Nephron (organoid): ENCODE data around the gene HAUS7.

Source experiments
- H3K27ac Mint-ChIP-seq, 3 experiments: 2 replicates each; pipeline ENCODE4 v1.8.0; 2020; ENCODE audit warnings: mixed read lengths in 3 of 3, mild to moderate bottlenecking in 2 of 3, moderate library complexity in 1 of 3
- H3K27me3 Mint-ChIP-seq: 2 replicates; pipeline ENCODE4 v1.8.0; 2021; ENCODE audit warnings: low read depth, mild to moderate bottlenecking, moderate library complexity, mixed read lengths
- H3K36me3 Mint-ChIP-seq: 2 replicates; pipeline ENCODE4 v1.8.0; 2020; ENCODE audit warnings: low read depth, mixed read lengths
- H3K4me1 Mint-ChIP-seq: 2 replicates; pipeline ENCODE4 v1.8.0; 2020; ENCODE audit warnings: mixed read lengths
- H3K4me3 Mint-ChIP-seq, 3 experiments: 2 replicates each; pipeline ENCODE4 v1.8.0; 2020; ENCODE audit warnings: mild to moderate bottlenecking in 3 of 3, mixed read lengths in 3 of 3, moderate library complexity in 2 of 3
- H3K9me3 Mint-ChIP-seq: 2 replicates; pipeline ENCODE4 v1.8.0; 2020; ENCODE audit warnings: mixed read lengths
- TF ChIP-seq, protein P1 (sequence below), 3 experiments: fragments of 200-600 bp; sonication (generic); IDR thresholded peaks; one replicate each; pipeline ENCODE4 v1.5.0; 2021; ENCODE audit warnings: antibody characterized with exemption in 3 of 3; ENCODE audit not compliant: unreplicated experiment in 3 of 3

HAUS7 gene

DNA sequence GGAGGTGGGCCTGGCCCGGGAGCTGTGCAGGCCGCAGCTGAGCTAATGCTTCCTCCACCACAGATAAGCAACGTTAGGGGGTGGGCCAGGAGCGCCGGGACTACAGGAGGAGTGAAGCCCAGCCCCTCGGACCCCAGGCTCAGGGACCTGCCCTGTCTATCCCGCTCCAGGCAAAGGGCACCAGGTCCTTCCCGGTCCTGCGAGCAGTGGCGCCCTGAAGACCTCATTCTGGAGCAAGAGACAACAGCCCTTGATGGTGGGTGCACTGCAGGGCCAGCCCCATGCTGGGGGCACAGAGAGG is 23.8 kb downstream of the HAUS7 start:
- peaks cover 5% of the 10 kb centered on the region for H3K4me1 Mint-ChIP-seq
- H3K27ac Mint-ChIP-seq, result no peak overlapping the region
- no peaks in the 10 kb centered on the region for H3K27me3 Mint-ChIP-seq
- peaks cover 7% of the 10 kb centered on the region for H3K9me3 Mint-ChIP-seq
- TF ChIP-seq, protein P1, sequence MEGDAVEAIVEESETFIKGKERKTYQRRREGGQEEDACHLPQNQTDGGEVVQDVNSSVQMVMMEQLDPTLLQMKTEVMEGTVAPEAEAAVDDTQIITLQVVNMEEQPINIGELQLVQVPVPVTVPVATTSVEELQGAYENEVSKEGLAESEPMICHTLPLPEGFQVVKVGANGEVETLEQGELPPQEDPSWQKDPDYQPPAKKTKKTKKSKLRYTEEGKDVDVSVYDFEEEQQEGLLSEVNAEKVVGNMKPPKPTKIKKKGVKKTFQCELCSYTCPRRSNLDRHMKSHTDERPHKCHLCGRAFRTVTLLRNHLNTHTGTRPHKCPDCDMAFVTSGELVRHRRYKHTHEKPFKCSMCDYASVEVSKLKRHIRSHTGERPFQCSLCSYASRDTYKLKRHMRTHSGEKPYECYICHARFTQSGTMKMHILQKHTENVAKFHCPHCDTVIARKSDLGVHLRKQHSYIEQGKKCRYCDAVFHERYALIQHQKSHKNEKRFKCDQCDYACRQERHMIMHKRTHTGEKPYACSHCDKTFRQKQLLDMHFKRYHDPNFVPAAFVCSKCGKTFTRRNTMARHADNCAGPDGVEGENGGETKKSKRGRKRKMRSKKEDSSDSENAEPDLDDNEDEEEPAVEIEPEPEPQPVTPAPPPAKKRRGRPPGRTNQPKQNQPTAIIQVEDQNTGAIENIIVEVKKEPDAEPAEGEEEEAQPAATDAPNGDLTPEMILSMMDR (IDR thresholded peaks at IDR 0.05; ENCODE audit: unreplicated experiment in 3 of 3), result no peak
- no peaks in the 10 kb centered on the region for H3K36me3 Mint-ChIP-seq
- H3K4me3 Mint-ChIP-seq, result no peak overlapping the region

DNA sequence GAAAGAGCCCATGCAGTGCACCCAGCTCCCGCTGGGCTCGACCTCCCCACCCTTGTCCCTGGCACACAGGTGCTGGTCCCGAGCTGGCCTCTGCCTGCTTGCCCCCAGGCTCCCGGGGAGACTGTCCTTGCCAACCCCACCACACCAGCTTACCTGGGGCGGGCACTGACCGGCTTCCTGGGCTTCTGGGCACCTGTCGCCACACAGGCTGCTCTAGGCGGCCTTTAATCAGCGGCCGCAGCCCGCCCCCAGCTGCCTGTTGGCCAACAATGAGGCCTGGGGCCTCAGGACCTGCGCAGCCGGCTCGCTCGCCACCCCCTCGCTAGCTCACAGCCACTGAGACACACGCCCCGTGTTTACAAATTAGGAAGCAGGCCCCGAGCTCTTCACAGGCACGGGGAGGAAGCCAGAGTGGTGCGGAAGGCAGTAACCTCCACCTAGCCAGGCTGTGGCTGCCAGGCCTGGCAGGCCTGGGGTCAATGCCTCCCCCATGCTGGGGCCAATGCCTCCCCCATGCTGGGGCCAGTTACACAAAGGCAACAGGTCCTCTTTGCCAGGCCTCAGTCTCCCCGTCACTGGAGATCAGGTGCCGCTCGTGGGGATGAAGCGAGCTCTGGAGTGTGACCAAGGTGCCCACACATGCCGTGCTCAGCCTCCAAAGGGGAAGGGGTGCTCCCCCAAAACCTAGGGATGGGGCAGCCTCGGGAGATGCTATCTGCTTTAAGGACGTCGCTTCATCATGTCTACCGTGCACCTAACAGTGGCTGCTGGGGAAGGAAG is 24.3 kb downstream of the HAUS7 start, which contains the start of gene TREX2:
TSS of gene TREX2 (minus strand) at position 201 of the 780 bp plus-strand sequence. CDS start 626 bp downstream, outside the sequence.
- H3K4me1 Mint-ChIP-seq, result peaks cover 5% of the 10 kb centered on the region
- TF ChIP-seq, protein P1 (IDR thresholded peaks at IDR 0.05; ENCODE audit: unreplicated experiment in 3 of 3), result no peak
- H3K27ac Mint-ChIP-seq, result no peak within 1 kb of the TSS
- no peaks in the 10 kb centered on the region for H3K27me3 Mint-ChIP-seq
- H3K36me3 Mint-ChIP-seq, result no peaks in the 10 kb centered on the region
- H3K4me3 Mint-ChIP-seq, result no peak within 1 kb of the TSS
- peaks cover 6% of the 10 kb centered on the region for H3K9me3 Mint-ChIP-seq

DNA sequence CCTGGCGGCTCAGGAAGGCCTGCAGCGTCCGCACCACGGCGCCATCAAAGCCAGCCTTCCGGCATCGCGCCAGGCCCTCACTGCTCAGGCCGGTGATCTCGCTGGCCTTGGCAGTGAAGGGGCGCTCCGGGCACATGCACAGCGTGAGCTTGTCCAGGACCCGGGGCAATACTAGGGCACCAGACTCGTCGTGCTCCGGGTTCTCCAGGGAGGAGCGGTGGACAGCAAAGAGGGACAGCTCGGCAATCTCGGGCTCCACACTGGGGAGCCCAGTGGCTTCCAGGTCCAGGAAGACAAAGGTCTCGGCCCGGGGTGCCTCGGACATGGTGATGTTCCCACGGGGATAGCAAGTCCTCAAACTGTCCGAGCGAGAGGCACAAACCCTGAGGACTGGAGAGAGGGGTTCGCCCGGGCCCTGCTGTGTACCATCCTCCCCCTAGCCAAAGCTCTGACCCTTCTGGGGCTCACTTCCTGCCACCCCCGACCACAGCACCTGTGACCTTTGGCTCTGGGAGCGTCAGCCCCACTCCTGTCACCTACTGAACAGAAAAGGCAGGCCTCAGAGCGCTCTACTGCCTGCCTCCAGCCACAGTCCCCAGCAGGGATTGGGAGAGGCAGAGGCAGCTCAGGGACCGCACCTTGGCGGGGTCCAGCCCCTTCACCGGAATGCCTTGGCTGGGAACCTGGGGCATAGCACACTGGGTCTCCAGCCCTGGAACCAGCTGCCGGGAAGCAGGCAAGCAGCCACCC is 25.1 kb downstream of the HAUS7 start:
- Mint-ChIP-seq H3K27me3 (no peaks in the 10 kb centered on the region), H3K4me1 (peaks cover 5% of the 10 kb centered on the region), H3K4me3 (no peak overlapping the region), H3K27ac (no peak overlapping the region), H3K36me3 (no peaks in the 10 kb centered on the region), H3K9me3 (peaks cover 7% of the 10 kb centered on the region)
- TF ChIP-seq, protein P1 (IDR thresholded peaks at IDR 0.05; ENCODE audit: unreplicated experiment in 3 of 3), result no peak

DNA sequence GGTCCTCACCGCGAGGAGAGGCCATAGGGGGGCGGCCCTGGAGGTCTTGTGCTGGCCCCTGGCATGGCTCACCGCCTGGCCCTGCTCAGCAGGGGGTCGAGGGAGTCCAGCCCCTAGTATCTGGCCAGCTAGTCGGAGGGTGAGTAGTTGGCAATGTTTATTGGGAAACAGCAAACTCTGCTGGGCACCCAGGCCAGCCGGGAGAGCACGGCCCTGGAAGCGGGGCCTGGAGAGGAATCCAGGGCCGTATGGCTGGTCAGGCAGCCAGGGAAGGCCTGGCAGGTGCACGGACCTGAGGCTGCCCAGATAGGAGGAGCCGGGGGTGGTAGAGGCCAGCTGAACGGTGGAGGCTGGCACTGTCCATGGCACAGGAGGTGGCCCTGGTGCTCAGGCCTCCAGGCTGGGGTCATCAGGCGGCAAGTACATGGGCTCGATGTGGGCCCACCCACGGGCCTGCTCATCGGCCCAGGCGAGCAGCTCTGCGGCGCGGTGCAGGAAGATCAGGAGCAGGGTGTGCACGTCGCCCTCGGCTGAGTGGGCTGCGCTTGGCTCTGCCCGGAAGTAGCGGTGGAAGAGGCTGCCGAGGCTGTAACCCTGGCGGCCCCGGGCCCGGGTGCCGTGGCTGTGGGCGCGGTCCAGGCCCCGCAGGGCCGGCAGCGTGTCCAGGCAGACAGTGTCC is 25.9 kb downstream of the HAUS7 start:
- H3K27me3 Mint-ChIP-seq, result no peaks in the 10 kb centered on the region
- TF ChIP-seq, protein P1 (IDR thresholded peaks at IDR 0.05; ENCODE audit: unreplicated experiment in 3 of 3), result no peak
- no peak overlapping the region for H3K27ac Mint-ChIP-seq
- H3K9me3 Mint-ChIP-seq, result peaks cover 10% of the 10 kb centered on the region
- H3K4me3 Mint-ChIP-seq, result no peak overlapping the region
- no peaks in the 10 kb centered on the region for H3K36me3 Mint-ChIP-seq
- H3K4me1 Mint-ChIP-seq, result peaks cover under 1% of the 10 kb centered on the region

DNA sequence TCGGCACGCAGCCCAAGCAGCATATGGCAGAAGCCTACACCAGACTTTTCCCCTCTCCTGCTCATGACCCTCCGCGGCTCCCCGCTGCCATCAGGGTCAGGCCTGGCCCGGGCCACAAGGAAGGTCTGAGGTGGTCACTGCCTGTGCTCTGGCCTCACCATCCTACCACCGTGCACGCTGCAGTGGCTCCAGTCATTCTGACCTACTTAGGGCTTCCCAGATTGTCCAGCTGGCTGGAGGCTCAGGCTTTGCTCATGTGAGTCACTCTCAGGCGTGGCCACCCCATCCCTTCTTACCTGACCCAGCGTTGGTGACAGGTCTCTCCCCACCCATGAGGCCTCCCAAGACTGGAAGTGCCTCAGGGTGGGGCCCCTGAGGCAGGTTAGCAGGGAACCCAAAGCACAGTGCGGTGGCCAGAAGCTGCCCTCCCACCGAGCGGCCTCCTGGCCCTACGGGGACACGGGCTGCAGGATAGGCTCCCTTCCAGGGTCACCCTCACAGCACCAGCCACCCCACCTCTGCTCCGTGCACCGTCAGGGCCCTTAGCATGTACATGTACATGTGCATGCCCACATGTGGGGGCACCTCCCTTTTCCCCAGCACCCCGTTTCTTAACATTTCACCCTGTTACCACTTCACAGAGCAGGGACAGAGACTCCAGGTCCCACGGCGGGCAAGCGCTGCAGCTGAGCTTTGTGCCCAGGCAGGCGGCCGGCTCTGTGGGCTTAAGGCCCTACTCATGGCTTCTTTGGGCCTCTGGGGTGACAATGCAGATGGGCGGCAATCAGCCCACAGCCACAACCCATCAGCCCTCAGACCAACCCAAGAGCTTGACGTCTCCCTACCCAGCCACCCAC is 26.7 kb downstream of the HAUS7 start:
- Mint-ChIP-seq H3K4me1 (no peaks in the 10 kb centered on the region), H3K36me3 (no peaks in the 10 kb centered on the region), H3K4me3 (no peak overlapping the region), H3K9me3 (peaks cover 12% of the 10 kb centered on the region), H3K27ac (no peak overlapping the region), H3K27me3 (peaks cover 4% of the 10 kb centered on the region)
- TF ChIP-seq, protein P1 (IDR thresholded peaks at IDR 0.05; ENCODE audit: unreplicated experiment in 3 of 3), result no peak
